NCI-H1105 treated with DMSO at 0.1 percent for 48 hours (cell line): ENCODE measurements around the gene KLHL22.
"Not testable (repeated sequence)": the region's sequence is repeated elsewhere in the genome, so short reads cannot be mapped to it uniquely, and the experiment has no call there.

ENCODE experiments used
- DNase-seq: peaks from one replicate; lab custom pipeline; 2025; lab: John Stamatoyannopoulos, UW

Gene KLHL22

GRCh38 chr22:20524004-20524481, 28.4 kb upstream of the KLHL22 start:
- no peak for DNase-seq

GRCh38 chr22:20523086-20523983, 27.7 kb upstream of the KLHL22 start:
- no peak for DNase-seq

DNA sequence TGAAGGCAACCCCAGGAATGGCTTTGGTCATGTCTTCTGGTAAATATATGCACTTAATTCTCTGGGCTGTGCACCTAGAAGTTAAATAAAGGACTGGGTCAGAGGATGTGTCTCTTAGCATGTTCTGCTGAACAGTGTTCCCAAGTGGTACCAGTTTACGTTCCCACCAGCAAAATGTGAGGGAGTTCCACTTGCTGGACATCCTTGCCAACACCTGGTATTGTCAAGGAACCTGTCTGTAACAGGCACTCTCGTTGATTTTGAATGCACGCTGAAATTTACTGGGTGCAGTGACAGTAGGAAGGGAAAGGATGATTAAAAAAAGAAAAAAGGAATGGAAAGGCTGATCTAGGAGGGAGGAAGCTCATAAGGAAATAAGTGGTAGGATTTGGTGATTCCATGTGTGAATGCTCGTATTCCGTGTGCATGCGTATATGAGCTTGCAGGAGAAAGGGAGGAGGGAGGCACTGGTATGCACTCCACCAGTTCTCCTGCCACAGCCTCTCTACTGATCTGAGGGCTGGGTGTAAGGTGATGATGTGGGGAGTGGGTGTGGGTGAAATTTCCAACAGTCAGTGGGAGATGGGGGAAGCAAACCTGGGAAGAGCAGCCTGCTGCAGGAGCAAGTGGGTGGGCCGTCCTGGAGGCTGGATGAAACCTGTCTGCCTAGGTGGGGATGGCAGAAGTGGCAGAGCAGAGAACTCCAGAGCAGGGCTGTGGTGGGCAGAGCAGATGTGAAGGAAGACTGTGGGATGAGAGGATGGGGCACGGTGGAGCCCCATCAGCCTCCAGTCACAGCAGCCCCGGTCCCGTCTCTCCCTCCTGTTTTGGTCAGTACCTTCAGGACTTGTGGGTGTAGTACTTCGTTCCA, 26.8 kb upstream of the KLHL22 start:
- DNase-seq, result no peak

DNA sequence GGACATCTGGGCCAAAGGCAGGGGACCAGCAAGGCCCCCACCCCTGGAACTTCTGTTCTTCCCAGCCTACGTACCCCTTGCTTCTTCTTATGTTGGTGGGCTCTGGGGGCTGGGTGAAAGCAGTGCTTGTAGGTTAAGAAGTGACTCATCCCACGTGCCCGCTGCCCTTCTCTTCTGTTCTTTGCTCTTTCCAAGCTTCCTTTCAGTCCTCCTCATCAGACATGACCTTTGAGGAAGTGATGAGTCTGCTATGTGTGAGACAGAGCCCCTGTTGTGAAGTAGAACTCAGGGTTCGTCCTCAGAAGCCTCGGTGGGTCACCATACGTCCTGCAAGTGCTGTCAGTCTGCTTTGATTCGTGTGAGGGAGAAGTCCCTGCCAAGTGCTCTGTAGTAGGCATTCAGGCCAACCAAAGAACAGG, 24.5 kb upstream of the KLHL22 start:
- DNase-seq, result no peak

DNA sequence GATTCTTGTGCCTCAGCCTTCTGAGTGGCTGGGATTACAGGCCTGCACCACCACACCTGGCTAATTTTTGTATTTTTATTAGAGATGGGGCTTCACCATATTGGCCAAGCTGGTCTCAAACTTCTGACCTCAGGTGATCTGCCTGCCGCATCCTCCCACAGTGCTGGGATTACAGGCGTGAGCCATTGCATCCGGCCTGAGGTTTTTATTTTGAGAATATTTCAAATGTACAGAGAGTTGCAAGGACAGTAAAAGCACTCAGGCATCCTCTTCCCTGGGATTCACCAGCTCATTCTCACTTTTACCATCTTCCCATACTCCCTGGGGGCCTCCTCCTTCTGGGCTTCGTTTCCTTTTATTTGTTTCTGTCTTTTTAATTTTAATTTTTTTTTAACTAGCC, 24.0 kb upstream of the KLHL22 start:
- no peak for DNase-seq

- no peak for DNase-seq
Observed at GRCh38 chr22:20517841-20518592, 22.4 kb upstream of the KLHL22 start.

DNA sequence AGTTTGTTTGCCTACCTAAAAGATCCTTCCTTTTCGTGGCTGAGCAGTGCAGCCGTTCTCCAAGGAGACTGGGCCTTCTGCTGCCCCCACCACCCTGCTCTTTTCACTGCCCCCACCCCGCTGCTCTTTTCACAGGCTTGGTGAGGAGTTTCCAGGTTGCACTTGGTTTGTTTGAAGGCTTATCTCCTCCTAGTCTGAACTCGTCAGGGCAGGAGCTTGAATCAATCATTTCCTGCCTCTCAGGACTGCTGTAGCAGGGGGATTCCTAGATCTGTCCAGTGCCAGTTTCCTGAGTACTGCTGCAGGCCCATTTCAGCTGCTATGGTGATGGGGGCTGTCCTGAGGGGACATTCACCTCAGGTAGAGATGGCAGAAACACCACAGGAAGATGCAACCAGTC, 21.8 kb upstream of the KLHL22 start:
- DNase-seq, result no peak

DNA sequence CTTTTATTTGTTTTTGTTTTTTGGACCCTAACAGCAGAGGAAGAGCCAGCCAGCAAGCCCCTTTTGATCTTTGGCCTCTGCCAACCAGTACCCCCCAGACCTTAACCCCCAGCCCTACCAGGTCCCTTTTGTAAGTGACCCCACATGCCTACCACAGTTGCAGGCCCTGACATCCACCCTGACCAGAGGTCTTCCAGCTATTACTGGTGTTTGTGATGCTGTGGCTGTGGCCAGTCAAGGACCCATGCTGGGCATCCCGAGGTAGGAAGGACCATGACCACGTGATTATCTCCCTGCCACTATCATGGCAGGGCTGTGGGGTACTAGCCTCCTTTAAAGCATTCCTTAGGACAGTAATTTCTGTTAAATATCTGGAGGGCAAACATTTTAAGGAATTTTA, 20.8 kb upstream of the KLHL22 start:
- DNase-seq, result no peak

GRCh38 chr22:20514658-20515406, 19.2 kb upstream of the KLHL22 start:
- no peak for DNase-seq

DNA sequence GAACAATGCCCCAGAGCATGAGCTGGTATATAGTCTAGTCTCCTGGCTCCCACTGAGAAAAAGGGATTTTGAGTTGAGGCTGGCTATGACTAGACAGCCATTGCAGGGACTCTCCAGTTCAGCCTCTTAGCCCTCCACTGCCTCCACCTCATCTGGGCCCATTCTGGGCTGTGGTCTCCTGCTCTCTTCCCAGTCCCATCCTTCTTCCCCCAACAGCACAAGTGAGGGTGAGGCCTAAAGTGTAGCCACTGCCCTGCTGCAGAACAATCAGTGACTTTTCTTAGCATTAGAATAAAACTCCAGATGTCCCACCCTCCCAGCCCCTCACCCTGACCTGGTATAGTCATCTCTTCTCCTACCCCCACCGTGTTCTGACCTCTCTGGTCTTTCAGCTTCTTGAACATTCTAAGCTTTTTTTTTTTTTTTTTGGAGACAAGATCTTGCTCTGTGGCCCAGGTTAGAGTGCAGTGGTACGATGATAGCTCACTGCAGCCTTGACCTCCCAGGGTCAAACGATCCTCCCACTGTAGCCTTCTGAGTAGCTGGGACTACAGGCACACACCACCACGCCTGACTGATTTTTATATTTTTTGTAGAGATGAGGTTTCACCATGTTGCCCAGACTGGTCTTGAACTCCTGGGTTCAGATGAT, 16.1 kb upstream of the KLHL22 start:
- no peak for DNase-seq

GRCh38 chr22:20510811-20511577, 15.4 kb upstream of the KLHL22 start:
- DNase-seq, result no peak

DNA sequence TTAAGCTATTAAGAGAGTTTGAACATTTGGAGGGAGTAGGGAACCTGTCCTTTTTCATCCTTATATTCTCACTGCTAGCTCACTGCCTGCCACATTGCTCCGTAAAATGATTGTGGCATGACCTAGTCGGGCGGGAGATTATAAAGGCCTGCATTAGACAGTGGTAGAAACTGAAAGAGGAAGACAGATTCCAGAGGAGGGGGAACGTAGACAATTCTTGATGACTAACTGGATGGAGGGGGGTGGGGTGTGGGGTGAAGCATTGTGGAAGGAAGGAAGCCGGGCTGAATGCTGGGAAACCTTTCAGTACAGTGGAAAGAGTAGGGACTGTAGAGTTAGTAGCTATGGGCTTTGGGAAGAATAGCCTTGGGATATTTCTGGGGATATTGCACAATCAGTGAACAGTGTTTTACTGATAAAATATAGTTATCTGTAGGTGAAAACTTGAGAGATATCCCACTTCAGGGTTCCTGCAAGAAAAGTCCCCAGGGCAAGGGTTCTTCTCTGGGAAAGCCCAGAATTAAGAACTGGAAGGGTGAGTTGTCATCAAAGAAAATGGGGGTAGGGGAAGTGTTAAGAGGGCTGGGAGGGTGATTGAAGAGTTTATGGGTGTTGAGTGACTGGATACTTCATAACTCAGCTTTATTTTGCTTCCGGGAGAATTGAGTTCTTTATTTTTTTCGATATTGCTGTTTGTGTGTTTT, 13.9 kb upstream of the KLHL22 start:
- no peak for DNase-seq

GRCh38 chr22:20508815-20509271, 13.2 kb upstream of the KLHL22 start:
- DNase-seq, result no peak

GRCh38 chr22:20508067-20508755, 12.6 kb upstream of the KLHL22 start:
- DNase-seq, result not testable (repeated sequence)

DNA sequence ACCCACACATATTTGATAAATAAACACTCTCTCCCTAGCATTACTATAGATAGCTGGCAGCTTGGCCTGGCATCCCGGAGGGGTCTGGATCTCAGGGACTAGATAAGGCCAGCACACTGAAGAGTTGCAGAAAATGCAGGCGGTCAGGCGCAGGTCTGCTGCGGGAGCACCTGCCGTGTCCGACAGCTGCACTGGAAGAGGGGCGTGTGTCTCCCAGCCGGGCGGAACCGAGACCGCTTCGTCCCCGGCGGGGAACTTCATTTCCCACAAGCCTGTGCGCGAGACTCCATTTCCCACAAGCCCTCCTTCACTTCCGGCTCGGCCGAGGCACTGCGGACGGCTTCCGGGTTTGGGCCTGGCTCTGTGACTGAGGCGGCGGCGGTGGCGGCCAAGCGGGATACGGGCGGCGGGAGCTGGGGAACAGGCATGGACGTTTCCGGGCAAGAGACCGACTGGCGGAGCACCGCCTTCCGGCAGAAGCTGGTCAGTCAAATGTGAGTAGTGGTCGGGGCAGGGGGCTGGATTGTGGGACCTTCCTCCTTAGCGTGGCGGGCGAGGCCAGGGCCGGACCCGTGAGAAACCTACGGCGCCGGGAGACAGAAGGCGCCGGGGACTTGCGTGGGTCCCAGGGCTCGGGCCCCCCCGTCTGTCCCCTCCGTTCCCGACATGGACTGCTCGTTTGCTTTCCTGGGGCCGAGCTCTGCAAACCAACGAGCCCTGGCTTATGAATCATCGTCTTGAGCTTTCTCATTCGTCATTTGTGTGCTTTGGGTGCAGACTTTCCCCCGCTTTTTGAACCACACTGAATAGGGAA, 11.9 kb upstream of the KLHL22 start, which contains the start of gene MED15:
TSS of gene MED15 (plus strand) at position 358 of the 814 bp plus-strand sequence. CDS start at position 427, 69 bp downstream.
- peak; percentile 82 for DNase-seq

DNA sequence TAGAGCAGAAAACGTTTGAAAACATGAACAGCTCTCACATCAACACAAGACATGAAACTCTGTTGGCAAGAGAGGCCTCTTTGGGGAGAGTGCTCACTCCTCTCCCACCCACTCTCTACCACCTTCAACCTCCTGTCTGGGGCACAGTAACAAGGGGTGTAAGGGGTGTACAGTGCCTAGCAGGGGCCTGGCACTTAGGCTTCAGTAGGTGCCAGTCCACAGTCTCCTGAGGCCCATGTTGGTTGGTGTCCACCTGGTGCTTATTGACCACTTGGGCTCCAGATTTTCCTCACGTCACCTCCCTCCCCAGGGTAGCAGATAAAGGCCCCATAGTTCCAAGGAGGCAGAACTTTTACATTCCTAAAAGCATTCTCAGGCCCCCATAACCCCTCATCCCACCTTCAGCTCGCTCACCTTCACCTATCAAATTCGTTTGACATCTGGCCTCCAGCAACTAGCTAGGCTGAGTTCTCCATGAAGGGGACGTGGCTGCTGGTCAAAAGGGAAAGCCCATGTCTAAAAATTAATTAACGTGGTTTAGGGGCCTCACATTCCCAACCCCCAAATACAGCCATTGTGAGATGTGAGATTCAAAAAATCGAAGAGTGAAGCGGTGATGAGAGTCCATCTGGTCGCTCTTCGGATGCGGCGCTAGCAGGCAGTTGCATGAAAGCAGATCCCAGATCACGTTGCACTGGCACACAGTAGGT, 11.1 kb upstream of the KLHL22 start:
- no peak for DNase-seq
